Skeletal muscle cell (primary cell): ENCODE data around the gene GPBP1.

Source experiments
- DNase-seq: peaks from one replicate; pipeline ENCODE4 v3.0.0-alpha.2; 2010; ENCODE audit warnings: low read depth
- H3K4me3 ChIP-seq: 2 replicates; pipeline ENCODE4 v1.5.1; 2011; ENCODE audit warnings: low read depth, mild to moderate bottlenecking, control low read depth, low read length, moderate library complexity

The GPBP1 gene

GRCh38 chr5:57311921-57312735 lies 138.3 kb downstream of the GPBP1 start:
- no peak for DNase-seq
- H3K4me3 ChIP-seq: no peak overlapping the region

- no peak for DNase-seq
- no peak overlapping the region for H3K4me3 ChIP-seq
Observed at GRCh38 chr5:57313716-57314115, 139.9 kb downstream of the GPBP1 start.
